ENCODE results near the gene CELSR1.

CELSR1 gene

DNA sequence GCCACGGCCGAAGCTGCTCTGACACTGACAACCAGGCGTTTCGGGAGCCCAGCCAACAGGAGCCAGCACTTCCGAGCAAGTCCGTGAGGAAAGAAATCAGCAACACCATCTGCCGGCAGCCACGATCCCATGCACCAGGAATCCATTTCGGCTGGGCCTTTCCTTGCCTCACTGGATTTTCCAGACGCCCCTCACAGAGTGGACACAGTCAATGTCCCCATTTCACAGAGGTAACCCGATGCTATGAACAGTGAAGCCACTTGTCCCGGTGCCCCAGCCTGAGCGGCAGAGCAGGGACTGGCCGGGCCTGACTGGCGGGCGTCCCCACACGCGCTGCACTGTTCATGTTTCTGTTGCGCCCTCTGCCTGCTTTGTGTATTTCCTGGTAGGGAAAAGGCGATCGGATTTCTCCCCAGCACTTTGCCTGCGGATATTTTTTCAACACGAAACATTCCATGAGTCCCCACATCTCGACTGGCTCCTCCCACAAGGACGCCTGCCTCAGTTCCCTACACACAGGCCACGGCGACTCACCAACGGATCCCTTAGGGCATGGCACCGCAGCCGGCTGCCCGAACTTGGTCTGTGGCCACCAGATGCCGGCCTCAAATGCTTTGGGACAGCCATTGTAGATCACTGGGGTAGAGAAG lies 146.6 kb downstream of the CELSR1 start:
- no peak for DNase-seq

DNA sequence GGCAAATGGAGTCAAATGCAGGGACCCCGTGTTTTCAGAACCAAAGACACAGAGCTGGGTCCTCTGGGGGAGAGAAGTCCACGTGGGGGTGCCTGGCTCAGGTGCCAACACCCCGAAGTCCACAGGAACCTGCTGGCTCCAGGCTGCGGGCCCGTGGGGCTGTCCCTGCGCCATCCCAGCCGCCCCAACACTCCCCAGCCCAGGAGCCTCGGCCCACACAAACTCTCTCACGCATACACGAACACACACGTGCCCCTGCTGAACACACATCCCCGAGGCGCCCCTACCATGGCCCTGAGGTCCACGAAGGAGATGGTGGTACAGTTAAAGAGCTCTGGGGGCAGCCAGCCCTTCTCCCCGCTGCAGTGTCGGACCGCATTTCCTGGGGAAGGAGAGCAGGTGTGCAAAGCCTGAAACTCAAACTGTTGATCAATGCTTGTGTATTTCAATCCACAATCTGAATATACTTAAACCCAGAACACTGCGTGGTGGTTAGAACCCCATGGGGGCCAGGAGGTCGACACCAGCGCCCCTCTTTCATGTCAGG lies 147.2 kb downstream of the CELSR1 start:
- no peak for DNase-seq

GRCh38 chr22:46389081-46389480 lies 148.3 kb downstream of the CELSR1 start:
- DNase-seq = no peak

DNA sequence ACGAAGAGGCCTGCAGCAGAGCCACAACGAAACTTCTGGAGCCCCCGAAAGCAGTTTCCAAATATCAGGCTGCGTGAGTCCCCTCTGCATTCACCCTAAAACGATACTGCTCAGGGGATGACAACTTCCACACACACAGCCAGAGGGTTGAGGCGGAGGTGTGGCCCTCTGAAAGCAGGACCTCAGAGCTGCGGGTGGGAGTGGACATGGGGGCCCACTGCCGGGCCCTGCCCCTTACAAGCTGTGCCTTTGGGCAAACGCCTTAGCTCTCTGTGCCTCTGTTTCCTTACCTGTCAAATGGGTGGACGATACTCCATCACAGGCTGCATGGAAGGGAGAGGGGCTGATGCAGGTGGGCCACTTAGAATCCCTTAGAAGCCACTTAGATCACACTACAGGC lies 148.8 kb downstream of the CELSR1 start:
- no peak for DNase-seq

DNA sequence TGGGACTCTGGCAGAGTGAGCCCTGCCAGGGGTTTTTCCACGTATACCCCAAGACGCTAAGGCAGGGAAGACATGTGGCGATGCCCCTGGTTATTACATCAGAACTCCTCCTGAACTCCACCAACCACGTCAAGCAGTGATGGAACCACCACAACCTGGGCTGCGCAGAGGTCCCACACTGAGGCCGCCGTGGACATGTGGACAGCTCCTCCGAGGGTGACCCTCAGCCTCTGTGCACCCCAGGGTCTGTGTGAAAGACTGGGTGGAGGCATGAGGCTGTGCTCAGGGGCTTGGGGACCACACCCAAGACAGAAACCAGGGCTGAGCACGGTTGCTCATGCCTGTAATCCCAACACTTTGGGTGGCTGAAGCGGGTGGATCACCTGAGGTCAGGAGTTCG lies 149.7 kb downstream of the CELSR1 start:
- DNase-seq = no peak

- no peak for DNase-seq
These were observed 151.1 kb downstream of the CELSR1 start for GRCh38 chr22:46386312-46386711.

- DNase-seq = no peak
These were observed 154.9 kb downstream of the CELSR1 start for GRCh38 chr22:46382524-46382923.

DNA sequence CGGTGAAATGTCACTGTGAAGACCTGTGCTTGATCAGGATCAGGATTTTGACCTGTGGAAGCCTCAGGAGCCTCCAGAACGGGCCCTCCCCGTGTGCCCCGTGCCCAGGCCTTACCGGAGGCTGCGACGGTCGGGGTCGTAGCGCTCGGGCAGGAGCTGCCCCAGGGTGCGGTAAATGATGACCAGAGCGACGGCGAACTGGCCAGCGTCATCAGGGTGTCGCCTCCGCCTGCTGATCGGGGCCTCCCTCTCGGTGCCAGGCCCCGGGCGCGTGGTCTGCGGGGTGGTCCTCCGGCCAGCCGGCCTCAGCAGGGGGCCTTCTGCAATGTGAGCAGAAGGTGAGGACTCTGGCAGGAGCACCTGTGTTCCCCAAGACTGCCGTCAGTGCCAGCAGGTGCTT lies 155.7 kb downstream of the CELSR1 start:
- no peak for DNase-seq

GRCh38 chr22:46381142-46381541 lies 156.3 kb downstream of the CELSR1 start:
- DNase-seq = no peak

GRCh38 chr22:46380581-46380980 lies 156.8 kb downstream of the CELSR1 start:
- DNase-seq = no peak

- no peak for DNase-seq
These were observed 157.4 kb downstream of the CELSR1 start for GRCh38 chr22:46380069-46380468.

- no peak for DNase-seq
These were observed 158.1 kb downstream of the CELSR1 start for GRCh38 chr22:46379066-46379930.

DNA sequence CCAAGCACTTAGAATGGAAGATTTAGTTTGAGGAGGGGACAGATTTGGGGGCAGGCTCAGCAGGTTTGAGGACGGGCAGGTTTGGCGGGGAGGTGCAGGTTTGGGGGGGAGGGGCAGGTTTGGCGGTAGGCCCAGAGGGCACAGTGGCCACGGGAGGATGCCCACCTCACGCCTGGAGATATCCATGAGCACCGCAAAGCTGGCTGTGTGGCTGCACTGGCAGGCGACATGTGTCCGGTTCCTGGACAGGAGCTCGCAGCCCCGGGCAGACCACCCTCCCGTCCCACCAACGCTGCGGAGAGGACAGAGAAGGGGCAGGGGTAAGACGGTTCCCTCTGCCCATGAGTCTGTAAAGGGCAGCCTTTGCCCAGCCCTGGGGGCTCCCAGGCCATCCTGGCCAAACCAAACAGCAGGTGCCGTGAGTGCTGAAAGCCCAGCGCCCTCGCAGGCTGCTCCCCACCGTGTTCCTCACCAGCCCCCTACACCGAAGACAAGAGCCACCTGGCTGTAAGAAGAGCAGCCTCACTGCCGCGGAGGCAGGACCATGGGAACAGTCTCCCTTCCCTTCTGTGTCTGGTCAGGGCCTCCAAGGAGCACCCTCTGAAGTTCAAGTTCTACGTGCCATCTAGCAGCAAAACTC lies 158.9 kb downstream of the CELSR1 start:
- no peak for DNase-seq

DNA sequence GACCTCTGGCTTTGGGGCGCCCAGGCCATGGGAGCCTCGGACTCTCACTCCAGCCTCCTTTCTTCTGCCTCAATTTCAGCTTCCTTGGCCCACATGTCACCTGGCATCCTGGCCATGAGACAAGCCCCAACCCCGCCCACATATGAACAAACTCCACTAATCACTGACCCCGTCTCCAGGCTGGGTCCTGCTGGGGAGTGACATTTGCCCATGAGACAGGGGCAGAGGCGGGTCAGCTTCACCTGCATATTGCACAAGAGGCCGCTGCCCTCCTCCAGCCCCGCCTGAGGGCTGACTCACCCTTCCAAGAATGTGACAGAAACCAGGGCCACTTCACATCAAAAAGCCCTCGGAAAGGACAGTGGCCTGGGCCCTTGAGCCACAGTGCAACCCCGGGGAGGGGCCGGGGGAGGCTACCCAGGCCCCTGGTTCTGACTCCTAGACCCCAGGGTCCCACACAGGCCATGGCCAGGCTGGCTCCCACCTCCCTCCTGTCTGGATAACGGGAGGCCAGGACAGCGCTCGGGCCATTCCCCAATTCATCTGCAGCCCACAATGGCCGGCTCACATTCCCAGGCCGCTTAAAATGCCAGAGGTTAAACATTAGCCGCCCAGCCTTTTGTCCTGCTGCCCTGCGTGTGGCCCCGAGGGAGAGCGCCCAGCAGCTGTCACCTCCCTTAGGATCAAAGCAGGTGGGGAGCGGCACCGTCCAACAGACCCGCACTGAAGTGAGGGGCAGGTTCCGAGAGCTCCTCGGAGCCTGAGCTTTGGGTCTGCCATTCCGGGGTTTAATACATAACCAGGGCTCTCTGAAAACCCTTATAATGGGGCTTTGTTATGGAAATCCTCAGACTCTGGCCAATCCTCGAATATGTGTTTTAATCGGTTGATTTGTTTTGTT lies 159.6 kb downstream of the CELSR1 start:
- DNase-seq = no peak

GRCh38 chr22:46376908-46377524 lies 160.4 kb downstream of the CELSR1 start:
- no peak for DNase-seq

DNA sequence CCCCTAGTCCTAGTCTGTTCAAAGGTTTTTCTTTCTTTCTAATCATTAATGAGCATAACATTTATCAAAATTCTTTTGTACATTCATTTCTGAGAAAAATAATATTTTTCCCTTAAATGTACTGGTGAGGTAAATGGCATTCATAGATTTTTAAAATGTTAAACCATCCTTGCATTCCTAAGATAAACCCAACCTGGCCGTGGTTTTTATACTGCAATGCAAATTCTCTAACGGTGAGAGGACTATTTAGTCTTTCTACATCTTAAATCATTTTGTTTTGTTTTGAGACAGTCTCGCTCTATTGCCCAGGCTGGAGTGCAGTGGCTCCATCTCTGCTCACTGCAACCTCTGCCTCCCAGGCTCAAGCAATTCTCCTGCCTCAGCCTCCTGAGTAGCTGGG lies 161.3 kb downstream of the CELSR1 start:
- no peak for DNase-seq

- DNase-seq = no peak
These were observed 162.6 kb downstream of the CELSR1 start for GRCh38 chr22:46374663-46375474.

- DNase-seq = no peak
These were observed 163.3 kb downstream of the CELSR1 start for GRCh38 chr22:46373921-46374662.

GRCh38 chr22:46373159-46373558 lies 164.3 kb downstream of the CELSR1 start:
- DNase-seq = no peak

DNA sequence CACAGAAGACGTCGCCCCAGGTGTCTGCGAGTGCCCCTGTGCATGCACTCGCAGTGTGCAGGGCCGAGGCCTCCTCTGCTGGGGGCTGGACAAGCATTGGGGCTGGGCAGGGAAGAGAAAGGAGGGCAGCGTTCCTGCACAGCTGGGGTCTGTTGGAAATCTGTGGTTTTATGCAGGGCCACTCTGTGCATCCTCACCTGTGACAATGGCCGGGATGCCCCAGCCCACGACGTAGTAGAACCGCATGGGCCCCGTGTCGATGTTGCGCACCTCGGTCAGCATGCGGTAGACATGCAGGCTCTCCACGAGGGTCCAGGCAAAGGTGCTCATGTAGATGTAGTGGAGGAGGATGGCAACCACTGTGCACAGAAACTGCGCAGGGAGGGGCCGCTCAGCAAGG lies 164.7 kb downstream of the CELSR1 start:
- DNase-seq = no peak

Data from stimulated activated CD4-positive, alpha-beta T cell treated with anti-CD3 and anti-CD28 coated beads, Interleukin-4, amount 100 ng/mL, for 1 hour (primary cell).